KOPT-K1 (cell line): ENCODE results near the gene PPFIA4.

ENCODE experiments used
- H3K27ac ChIP-seq: fragments of 200-600 bp; sonication (generic); 2 replicates; pipeline ENCODE4 v1.5.1; 2016; ENCODE audit warnings: antibody characterized with exemption, mild to moderate bottlenecking, low read depth, low read length; ENCODE audit not compliant: poor library complexity, severe bottlenecking
- H3K36me3 ChIP-seq: fragments of 200-600 bp; sonication (generic); 2 replicates; pipeline ENCODE4 v1.5.1; 2017; ENCODE audit warnings: antibody characterized with exemption, mild to moderate bottlenecking, low read length, moderate library complexity; ENCODE audit not compliant: insufficient read depth
- H3K9me3 ChIP-seq: fragments of 200-600 bp; sonication (generic); 2 replicates; pipeline ENCODE4 v1.5.1; 2017; ENCODE audit warnings: antibody characterized with exemption, low read length, mild to moderate bottlenecking; ENCODE audit not compliant: insufficient read depth, poor library complexity, severe bottlenecking

The PPFIA4 gene

DNA sequence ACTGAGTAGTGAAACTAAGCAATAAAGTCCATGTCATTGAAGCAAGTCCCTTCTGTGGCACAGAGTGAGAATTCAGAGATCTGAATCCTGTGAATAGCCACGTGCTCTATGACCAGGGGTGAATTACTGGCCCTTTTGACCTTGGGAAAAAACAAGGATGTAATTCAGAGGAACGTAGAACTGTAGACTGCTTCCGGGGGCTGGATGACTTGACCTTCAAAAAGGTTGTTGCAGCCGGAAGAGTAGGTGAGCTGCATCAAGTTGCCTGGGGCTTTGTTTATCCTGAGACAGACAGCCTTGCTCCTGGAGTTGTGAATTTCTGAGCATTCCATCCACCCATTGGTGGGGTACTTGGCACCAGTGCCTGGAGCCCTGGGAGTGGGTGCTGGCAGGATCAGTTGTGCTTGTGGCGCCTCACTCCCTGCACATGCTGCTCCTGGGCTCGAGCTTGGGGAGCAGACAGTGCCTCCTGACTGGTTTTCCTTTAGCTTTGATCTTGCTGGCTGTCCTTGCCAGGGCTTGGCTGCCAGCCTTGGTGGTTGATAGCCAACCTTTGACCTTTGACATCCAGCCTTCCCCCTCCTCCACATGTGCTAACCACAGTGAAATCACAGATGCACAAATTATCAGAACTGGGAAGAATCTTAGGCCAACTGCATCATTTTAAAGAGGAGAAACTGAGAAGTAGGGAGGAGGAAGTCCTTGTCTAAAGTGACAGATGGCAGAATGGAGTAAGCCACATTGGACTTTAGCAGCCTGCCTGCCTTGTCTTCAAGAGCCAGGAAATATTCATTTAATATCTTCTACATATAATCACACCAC lies 75.7 kb downstream of the PPFIA4 start:
- Histone ChIP-seq H3K9me3 (peaks cover 10% of the 10 kb centered on the region), H3K36me3 (no peaks in the 10 kb centered on the region), H3K27ac (no peak overlapping the region)

DNA sequence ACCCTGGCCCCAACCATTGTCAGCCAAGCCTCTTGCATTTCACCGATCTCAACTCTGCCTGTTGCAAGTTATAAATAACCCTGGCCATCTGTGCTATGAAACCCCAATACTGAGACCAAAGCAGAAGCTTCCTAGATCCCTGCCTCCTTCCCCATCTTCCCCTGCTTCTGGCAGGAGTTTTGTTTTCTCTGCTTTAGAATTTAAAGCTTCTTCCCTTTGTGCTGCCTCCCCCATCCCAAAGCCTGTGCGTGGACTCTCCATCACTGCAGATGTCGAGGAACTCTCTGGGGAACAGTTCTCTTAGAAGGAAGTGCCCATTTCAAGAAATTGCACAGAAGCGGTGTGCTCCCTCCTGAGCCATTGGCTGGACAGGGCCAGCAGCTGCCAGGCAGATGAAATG lies 76.9 kb downstream of the PPFIA4 start:
- Histone ChIP-seq H3K27ac (no peak overlapping the region), H3K36me3 (no peaks in the 10 kb centered on the region), H3K9me3 (peaks cover 10% of the 10 kb centered on the region)

- Histone ChIP-seq H3K9me3 (peaks cover 14% of the 10 kb centered on the region), H3K27ac (no peak overlapping the region), H3K36me3 (no peaks in the 10 kb centered on the region)
Observed at GRCh38 chr1:203103829-203104495, 77.7 kb downstream of the PPFIA4 start.

- Histone ChIP-seq H3K36me3 (no peaks in the 10 kb centered on the region), H3K27ac (no peak overlapping the region), H3K9me3 (peaks cover 14% of the 10 kb centered on the region)
Observed at GRCh38 chr1:203104789-203105390, 78.6 kb downstream of the PPFIA4 start.

DNA sequence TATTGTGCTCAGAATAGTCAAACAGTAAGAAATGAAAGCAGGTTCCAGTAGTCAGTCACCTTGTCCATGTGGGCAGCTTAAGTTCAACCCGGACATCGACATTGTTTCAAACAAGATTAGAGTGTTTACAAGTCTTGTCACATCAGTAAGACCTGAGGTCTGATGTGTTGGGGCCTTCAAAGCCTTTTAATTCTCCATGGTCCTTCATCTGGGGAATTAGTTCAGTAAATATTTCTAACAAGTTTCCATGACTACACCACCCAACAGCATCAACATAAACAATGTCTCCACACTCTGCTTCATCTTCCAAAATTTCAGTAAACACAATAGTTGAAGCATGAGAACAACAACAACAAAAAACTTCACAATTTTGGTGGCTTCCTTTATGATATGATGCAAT lies 86.2 kb downstream of the PPFIA4 start:
- Histone ChIP-seq H3K27ac (no peak overlapping the region), H3K9me3 (peaks cover 4% of the 10 kb centered on the region), H3K36me3 (no peaks in the 10 kb centered on the region)

- H3K36me3 ChIP-seq: no peaks in the 10 kb centered on the region
- H3K9me3 ChIP-seq: peaks cover 4% of the 10 kb centered on the region
- no peak overlapping the region for H3K27ac ChIP-seq
Observed at GRCh38 chr1:203113308-203113707, 87.0 kb downstream of the PPFIA4 start.

DNA sequence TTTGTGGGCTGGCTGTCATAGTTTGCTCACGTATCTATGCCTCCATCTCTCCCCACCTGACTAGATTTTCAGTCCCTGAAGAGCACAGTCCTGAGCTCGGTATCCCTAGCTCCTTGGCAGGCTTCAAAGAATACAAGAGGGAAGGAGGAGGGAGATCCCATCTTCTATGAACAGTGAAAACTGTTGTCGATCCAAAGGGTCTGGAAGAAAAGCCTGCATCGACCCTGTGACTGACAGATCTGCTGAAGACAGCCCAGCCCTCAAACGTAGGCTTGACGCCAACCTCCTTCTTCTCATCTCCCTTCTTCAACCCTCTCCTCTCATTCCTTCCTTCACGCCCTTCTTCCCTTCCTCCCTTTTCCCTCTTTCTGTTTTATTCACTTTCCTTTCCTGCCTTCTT lies 87.9 kb downstream of the PPFIA4 start:
- H3K36me3 ChIP-seq: no peaks in the 10 kb centered on the region
- no peaks in the 10 kb centered on the region for H3K9me3 ChIP-seq
- H3K27ac ChIP-seq: no peak overlapping the region

- H3K27ac ChIP-seq: no peak overlapping the region
- H3K36me3 ChIP-seq: no peaks in the 10 kb centered on the region
- no peaks in the 10 kb centered on the region for H3K9me3 ChIP-seq
Observed at GRCh38 chr1:203116091-203116820, 90.0 kb downstream of the PPFIA4 start.

DNA sequence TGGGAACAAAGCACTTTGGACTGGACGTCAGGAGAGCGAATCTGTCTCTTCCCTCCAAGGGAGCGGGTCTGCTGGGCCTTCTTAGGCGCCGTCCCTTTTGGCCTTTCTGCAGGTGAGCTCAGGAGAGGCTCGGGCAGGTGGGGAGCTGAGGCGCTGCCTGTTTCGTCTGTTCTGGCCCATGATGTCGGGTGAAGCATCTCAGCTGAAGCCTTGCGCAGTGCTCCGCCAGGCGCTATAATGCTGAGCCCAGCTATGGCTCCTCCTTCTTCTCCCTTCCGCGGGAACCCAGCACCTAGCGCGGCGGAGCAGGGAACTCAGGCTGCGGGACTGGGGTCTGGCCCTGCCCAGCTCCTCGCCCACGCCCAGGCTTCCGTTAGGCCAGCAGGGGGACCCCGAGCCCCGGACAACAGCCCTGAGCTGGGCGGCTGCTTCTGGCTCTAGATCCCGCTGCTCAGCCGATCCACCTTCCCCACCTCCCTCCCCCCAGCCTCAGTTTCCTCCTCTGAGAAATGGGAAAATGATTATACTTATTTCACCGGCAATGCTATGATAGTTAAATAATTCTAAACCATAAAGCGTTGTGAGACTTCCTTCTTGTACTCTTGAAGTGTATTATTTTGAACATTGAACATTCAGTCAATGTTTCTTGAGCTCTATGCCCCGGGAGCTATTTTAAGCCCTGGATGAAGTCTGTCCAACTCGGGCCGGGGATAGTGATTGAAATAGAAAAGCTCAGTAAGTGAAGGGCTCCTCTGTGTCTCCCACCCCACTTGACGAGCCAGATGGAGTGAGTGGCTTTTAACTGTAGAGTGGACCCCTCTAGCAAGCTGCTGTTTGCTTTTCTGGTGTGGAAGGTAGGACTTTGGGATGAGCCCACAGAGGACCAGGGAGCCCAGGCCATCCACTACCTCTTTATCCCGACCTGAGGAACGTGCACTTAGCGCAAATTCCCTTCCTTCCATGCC lies 91.6 kb downstream of the PPFIA4 start:
- H3K9me3 ChIP-seq: no peaks in the 10 kb centered on the region

GRCh38 chr1:203120325-203121153 lies 94.2 kb downstream of the PPFIA4 start:
- no peak overlapping the region for H3K27ac ChIP-seq
- H3K36me3 ChIP-seq: no peaks in the 10 kb centered on the region
- H3K9me3 ChIP-seq: no peaks in the 10 kb centered on the region

More for the DNA sequence above, 91.6 kb downstream of the PPFIA4 start:
- Histone ChIP-seq H3K27ac (no peak overlapping the region), H3K36me3 (no peaks in the 10 kb centered on the region)

- Histone ChIP-seq H3K9me3 (no peaks in the 10 kb centered on the region), H3K36me3 (no peaks in the 10 kb centered on the region), H3K27ac (no peak overlapping the region)
Observed at GRCh38 chr1:203121186-203122015, 95.1 kb downstream of the PPFIA4 start.

- H3K36me3 ChIP-seq: no peaks in the 10 kb centered on the region
Observed at GRCh38 chr1:203122159-203122558, 95.9 kb downstream of the PPFIA4 start.

GRCh38 chr1:203124011-203124410 lies 97.7 kb downstream of the PPFIA4 start:
- no peaks in the 10 kb centered on the region for H3K36me3 ChIP-seq
- no peak overlapping the region for H3K27ac ChIP-seq

More at GRCh38 chr1:203122159-203122558, 95.9 kb downstream of the PPFIA4 start:
- no peak overlapping the region for H3K27ac ChIP-seq
- H3K9me3 ChIP-seq: no peaks in the 10 kb centered on the region

More at GRCh38 chr1:203124011-203124410, 97.7 kb downstream of the PPFIA4 start:
- H3K9me3 ChIP-seq: no peaks in the 10 kb centered on the region
